Stomach (tissue), 9 donors: ENCODE measurements around the gene P2RY11. TPM values are rescaled to one million over a fixed set of nuclear protein-coding genes. Genes with fewer than 3 reads are reported as not detected.

Experiments
- DNase-seq, 2 donors: peaks; one replicate each; pipeline versions ENCODE4 v3.0.0 to v3.0.0-alpha.2; 2013 to 2019
- H3K27ac ChIP-seq, 5 donors: fragments of 200-600 bp in 4 of 5; sonication (generic) in 4 of 5; one replicate each; pipeline ENCODE4 v1.5.1; 2013 to 2019; ENCODE audit warnings: mild to moderate bottlenecking in 1 of 5, moderate library complexity in 1 of 5
- H3K27me3 ChIP-seq, 3 donors: fragments of 200-600 bp; sonication (generic); one replicate each; pipeline ENCODE4 v1.5.1; 2017 to 2019; ENCODE audit warnings: mixed run types in 1 of 3
- H3K36me3 ChIP-seq, 4 donors: fragments of 200-600 bp; sonication (generic); 1 replicate in 3 of 4; 2 replicates in 1 of 4; pipeline ENCODE4 v1.5.1; 2016 to 2019
- H3K4me1 ChIP-seq, 4 donors: fragments of 200-600 bp; sonication (generic); one replicate each; pipeline ENCODE4 v1.5.1; 2016 to 2019
- H3K4me3 ChIP-seq, 4 donors: fragments of 200-600 bp; sonication (generic) in 3 of 4; one replicate each; pipeline ENCODE4 v1.5.1; 2016 to 2019; ENCODE audit warnings: mild to moderate bottlenecking in 1 of 4
- H3K9me3 ChIP-seq, 4 donors: fragments of 200-600 bp; sonication (generic); one replicate each; pipeline ENCODE4 v1.5.1; 2016 to 2019
- CTCF ChIP-seq, 7 experiments: fragments of 450-650 bp in 4 of 7; fragments of 200-600 bp in 3 of 7; sonication (generic) in 3 of 7; IDR thresholded peaks; one replicate each; pipeline ENCODE4 v1.5.1; 2016 to 2019; ENCODE audit warnings: antibody characterized with exemption in 7 of 7, control low read depth in 2 of 7, mild to moderate bottlenecking in 1 of 7
- EP300 ChIP-seq: sonication (generic); formaldehyde crosslinking; IDR thresholded peaks from one replicate; pipeline ENCODE4 v1.6.1; 2017; ENCODE audit warnings: antibody characterized with exemption
- POLR2A ChIP-seq, 4 donors: fragments of 450-650 bp; IDR thresholded peaks; one replicate each; pipeline ENCODE4 v1.6.1; 2016; ENCODE audit warnings: antibody characterized with exemption in 4 of 4, control low read depth in 2 of 4, mild to moderate bottlenecking in 1 of 4, moderate library complexity in 1 of 4
- POLR2AphosphoS5 ChIP-seq, 3 donors: sonication (generic); formaldehyde crosslinking; IDR thresholded peaks; one replicate each; pipeline ENCODE4 v1.6.1; 2016; ENCODE audit warnings: antibody characterized with exemption in 3 of 3
- WGBS, 5 donors: extraction: QIAGEN DNeasy Blood & Tissue Kit in 3 of 5; methylation state at CpG; one replicate each; pipeline versions ENCODE4 v1.1.5 to v1.1.7; 2013 to 2018; 5-methylcytosine and 5-hydroxymethylcytosine counted together
- intact Hi-C: fragments of 100-400 bp; cut with DNase I; formaldehyde crosslinking; loops from one replicate; pipeline ENCODE4 v1.15.1; 2023; ENCODE audit warnings: low total_unique reads
- polyA plus RNA-seq, 3 donors: library from polyadenylated mRNA; stranded (reverse); fragments of 200-250 nt; gene quantifications; one replicate each; pipeline ENCODE4 v1.2.3, GENCODE V29; 2013
- total RNA-seq, 5 donors: library from RNA; depleted of rRNA; stranded (reverse); fragments of >200 nt; gene quantifications; one replicate each; pipeline versions ENCODE4 v1.1.0 to v1.2.3, GENCODE V29; 2014 to 2016
- donor health status: healthy with polysubstance abuse.
- donor health status: Bipolar disorder and iron deficiency.
- donor health status: healthy.

P2RY11 gene
- total and polyA plus RNA-seq, 8 donors, result 1.8 to 24.8 (median 5.0) TPM

DNA sequence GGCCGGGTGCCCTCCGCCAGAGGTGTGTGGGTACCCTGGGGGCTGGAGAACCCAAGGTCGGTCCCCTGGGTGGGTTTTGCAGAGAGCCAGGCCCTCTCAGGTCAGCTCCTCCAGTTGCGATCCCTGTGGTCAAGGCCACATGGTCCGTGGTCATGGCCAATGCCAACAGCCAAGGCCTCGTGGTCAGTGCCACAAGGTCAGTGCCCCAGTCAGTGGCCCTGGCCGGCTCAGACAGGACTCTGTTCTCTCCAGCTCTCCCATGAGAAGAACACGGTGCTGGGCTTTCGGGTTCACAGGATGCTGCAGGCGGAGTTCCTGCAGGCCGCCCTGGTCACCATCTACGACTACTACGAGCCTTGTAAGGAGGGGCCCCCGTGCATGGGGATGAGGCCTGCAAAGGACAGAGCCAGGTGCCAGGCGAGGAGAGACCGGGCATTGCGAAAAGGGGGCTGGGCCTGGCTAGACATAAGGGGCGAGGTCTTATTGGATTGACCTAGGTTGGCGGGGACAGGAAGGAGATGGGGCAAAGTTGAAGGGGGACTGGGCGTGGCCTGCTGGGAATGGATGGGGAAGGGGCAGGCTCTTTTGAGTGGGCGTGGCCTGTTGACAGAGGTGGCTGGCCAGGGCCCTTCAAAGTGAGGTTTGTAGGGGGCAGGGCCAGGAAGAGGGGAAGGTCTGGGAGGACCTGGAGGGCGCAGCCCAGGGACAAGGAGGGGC is 40.6 kb upstream of the P2RY11 start:
- no peak for DNase-seq
- H3K9me3 ChIP-seq, result peaks cover 0 to 14% (median 7%) of the 10 kb centered on the region in 4 donors
- peaks cover 0 to 39% (median 0%) of the 10 kb centered on the region in 3 donors for H3K27me3 ChIP-seq
- H3K36me3 ChIP-seq, result no peaks in the 10 kb centered on the region
- H3K4me3 ChIP-seq, result no peak overlapping the region
- WGBS, 5 donors, result 67 to 76% (median 74%) methylated on average over 17 to 22 of the region's 22 CpGs
- TF ChIP-seq POLR2A (IDR thresholded peaks at IDR 0.05) (no peak), POLR2AphosphoS5 (IDR thresholded peaks at IDR 0.05) (no peak), CTCF (IDR thresholded peaks at IDR 0.05) (no peak), EP300 (no peak)
- no peak overlapping the region for H3K27ac ChIP-seq
- intact Hi-C loops, result no loop called here
- H3K4me1 ChIP-seq, result no peaks in the 10 kb centered on the region

GRCh38 chr19:10074153-10074552 is 37.3 kb upstream of the P2RY11 start:
- no peak overlapping the region for H3K4me3 ChIP-seq
- peak in 1 of 7 experiments; percentile 13 for TF ChIP-seq CTCF (IDR thresholded peaks at IDR 0.05)
- TF ChIP-seq POLR2AphosphoS5 (IDR thresholded peaks at IDR 0.05), result no peak
- DNase-seq, result peak in 1 of 2 donors; percentile 38
- H3K4me1 ChIP-seq, result no peaks in the 10 kb centered on the region
- H3K27ac ChIP-seq, result no peak overlapping the region
- H3K27me3 ChIP-seq, result peaks cover 0 to 23% (median 0%) of the 10 kb centered on the region in 3 donors
- WGBS, 5 donors, result 45 to 77% (median 57%) methylated on average over 2 of the region's 2 CpGs
- H3K9me3 ChIP-seq, result peaks cover 0 to 14% (median 7%) of the 10 kb centered on the region in 4 donors
- no peaks in the 10 kb centered on the region for H3K36me3 ChIP-seq
- intact Hi-C loops, result no loop called here

- peaks cover 0 to 17% (median 0%) of the 10 kb centered on the region in 3 donors for H3K27me3 ChIP-seq
- WGBS, 5 donors, result 74 to 90% (median 81%) methylated on average over 6 of the region's 6 CpGs
- H3K36me3 ChIP-seq, result no peaks in the 10 kb centered on the region
- DNase-seq, result no peak
- no peak overlapping the region for H3K4me3 ChIP-seq
- H3K27ac ChIP-seq, result no peak overlapping the region
- intact Hi-C loops, result no loop called here
- no peak for TF ChIP-seq EP300
- no peak for TF ChIP-seq CTCF (IDR thresholded peaks at IDR 0.05)
- TF ChIP-seq POLR2AphosphoS5 (IDR thresholded peaks at IDR 0.05), result no peak
- TF ChIP-seq POLR2A (IDR thresholded peaks at IDR 0.05), result no peak
- H3K4me1 ChIP-seq, result no peaks in the 10 kb centered on the region
- peaks cover 0 to 14% (median 7%) of the 10 kb centered on the region in 4 donors for H3K9me3 ChIP-seq
Observed at GRCh38 chr19:10076535-10076934, 35.0 kb upstream of the P2RY11 start.

- H3K4me1 ChIP-seq, result no peaks in the 10 kb centered on the region
- no peak for DNase-seq
- no peak overlapping the region for H3K27ac ChIP-seq
- no peak for TF ChIP-seq EP300
- TF ChIP-seq CTCF (IDR thresholded peaks at IDR 0.05), result no peak
- TF ChIP-seq POLR2AphosphoS5 (IDR thresholded peaks at IDR 0.05), result no peak
- no peak for TF ChIP-seq POLR2A (IDR thresholded peaks at IDR 0.05)
- intact Hi-C loops, result no loop called here
- H3K9me3 ChIP-seq, result peaks cover 0 to 11% (median 7%) of the 10 kb centered on the region in 4 donors
- WGBS, 5 donors, result 64 to 71% (median 68%) methylated on average over 8 of the region's 8 CpGs
- H3K27me3 ChIP-seq, result peaks cover 0 to 15% (median 0%) of the 10 kb centered on the region in 3 donors
- H3K4me3 ChIP-seq, result no peak overlapping the region
- H3K36me3 ChIP-seq, result no peaks in the 10 kb centered on the region
Observed at GRCh38 chr19:10078329-10078728, 33.2 kb upstream of the P2RY11 start.
